Liver (tissue), 9 donors: ENCODE results near the gene ST6GALNAC2. TPM values are rescaled to one million over a fixed set of nuclear protein-coding genes. Genes with fewer than 3 reads are reported as not detected.

Experiments
- DNase-seq: peaks from one replicate; pipeline ENCODE4 v3.0.0-alpha.2; 2017; ENCODE audit warnings: low spot score
- H3K27ac ChIP-seq, 2 donors: one replicate each; pipeline ENCODE4 v1.7.0; 2013; ENCODE audit warnings: inconsistent platforms in 2 of 2, low read length in 2 of 2, control low read depth in 1 of 2, low read depth in 1 of 2, mild to moderate bottlenecking in 1 of 2
- H3K27me3 ChIP-seq, 4 donors: one replicate each; pipeline versions ENCODE4 v1.6.1 to v1.7.0; 2013; ENCODE audit warnings: low read length in 3 of 4, inconsistent platforms in 1 of 4, mild to moderate bottlenecking in 1 of 4, moderate library complexity in 1 of 4; ENCODE audit not compliant: control insufficient read depth in 4 of 4, insufficient read depth in 4 of 4
- H3K36me3 ChIP-seq, 4 donors: one replicate each; pipeline versions ENCODE4 v1.6.1 to v1.7.0; 2013; ENCODE audit warnings: low read length in 3 of 4, mild to moderate bottlenecking in 3 of 4, low read depth in 1 of 4, moderate library complexity in 1 of 4; ENCODE audit not compliant: control insufficient read depth in 4 of 4, insufficient read depth in 3 of 4
- H3K4me1 ChIP-seq, 4 donors: one replicate each; pipeline versions ENCODE4 v1.6.1 to v1.7.0; 2013; ENCODE audit warnings: low read length in 3 of 4, mild to moderate bottlenecking in 3 of 4, moderate library complexity in 1 of 4; ENCODE audit not compliant: control insufficient read depth in 4 of 4, insufficient read depth in 4 of 4
- H3K4me3 ChIP-seq, 3 donors: one replicate each; pipeline versions ENCODE4 v1.6.1 to v1.7.0; 2013; ENCODE audit warnings: low read length in 3 of 3, control low read depth in 1 of 3, low read depth in 1 of 3, mild to moderate bottlenecking in 1 of 3
- H3K9ac ChIP-seq, 2 donors: one replicate each; pipeline ENCODE4 v1.7.0; 2013; ENCODE audit warnings: low read length in 2 of 2, mild to moderate bottlenecking in 2 of 2, moderate library complexity in 2 of 2, control low read depth in 1 of 2, low read depth in 1 of 2
- H3K9me3 ChIP-seq, 4 donors: one replicate each; pipeline versions ENCODE4 v1.6.1 to v1.7.0; 2013; ENCODE audit warnings: low read length in 3 of 4; ENCODE audit not compliant: control insufficient read depth in 4 of 4
- EGR1 ChIP-seq, 2 donors: IDR thresholded peaks; 2 replicates each; pipeline ENCODE4 v1.6.1; 2016 to 2018; ENCODE audit warnings: antibody characterized with exemption in 2 of 2, low read depth in 2 of 2
- FOXA1 ChIP-seq: IDR thresholded peaks from 2 replicates; pipeline ENCODE4 v1.6.1; 2016; ENCODE audit warnings: antibody characterized with exemption
- FOXA2 ChIP-seq: IDR thresholded peaks from 2 replicates; pipeline ENCODE4 v1.6.1; 2016; ENCODE audit warnings: antibody characterized with exemption
- GABPA ChIP-seq, 2 donors: IDR thresholded peaks in 1 of 2; conservative IDR thresholded peaks in 1 of 2; 2 replicates each; pipeline ENCODE4 v1.6.1; 2016; ENCODE audit warnings: antibody characterized with exemption in 2 of 2, mild to moderate bottlenecking in 1 of 2, moderate library complexity in 1 of 2
- HNF4A ChIP-seq, 2 donors: conservative IDR thresholded peaks; 2 replicates each; pipeline ENCODE4 v1.6.1; 2016; ENCODE audit warnings: antibody characterized with exemption in 2 of 2, mild to moderate bottlenecking in 2 of 2
- HNF4G ChIP-seq: IDR thresholded peaks from 2 replicates; pipeline ENCODE4 v1.6.1; 2016; ENCODE audit warnings: antibody characterized with exemption
- JUND ChIP-seq, 2 donors: IDR thresholded peaks; 2 replicates each; pipeline ENCODE4 v1.6.1; 2016; ENCODE audit warnings: antibody characterized with exemption in 2 of 2
- NR2F2 ChIP-seq: IDR thresholded peaks from 2 replicates; pipeline ENCODE4 v1.6.1; 2016; ENCODE audit warnings: antibody characterized with exemption
- RAD21 ChIP-seq, 2 donors: IDR thresholded peaks; 2 replicates each; pipeline ENCODE4 v1.6.1; 2016; ENCODE audit warnings: antibody characterized with exemption in 2 of 2, mild to moderate bottlenecking in 2 of 2
- RXRA ChIP-seq, 2 donors: IDR thresholded peaks; 2 replicates each; pipeline ENCODE4 v1.6.1; 2017 to 2018; ENCODE audit warnings: antibody characterized with exemption in 2 of 2, mild to moderate bottlenecking in 1 of 2
- SP1 ChIP-seq: IDR thresholded peaks from 2 replicates; pipeline ENCODE4 v1.6.1; 2018; ENCODE audit warnings: antibody characterized with exemption, mild to moderate bottlenecking
- TAF1 ChIP-seq: conservative IDR thresholded peaks from 2 replicates; pipeline ENCODE4 v1.6.1; 2016; ENCODE audit warnings: antibody characterized with exemption, mild to moderate bottlenecking
- YY1 ChIP-seq: IDR thresholded peaks from 2 replicates; pipeline ENCODE4 v1.6.1; 2016; ENCODE audit warnings: antibody characterized with exemption, mild to moderate bottlenecking
- WGBS: extraction: QIAGEN DNeasy Blood & Tissue Kit; methylation state at CpG from one replicate; pipeline ENCODE4 v1.1.7; 2013; 5-methylcytosine and 5-hydroxymethylcytosine counted together
- polyA plus RNA-seq, 2 donors: library from polyadenylated mRNA; stranded (reverse) in 1 of 2; unstranded in 1 of 2; fragments of 200-250 nt in 1 of 2; fragments of >200 nt in 1 of 2; fragmentation: Nextera tagmentation in 1 of 2; extraction: Ambion mirVana in 1 of 2; gene quantifications; one replicate each; pipeline versions ENCODE4 v1.2.1 to v1.2.3, GENCODE V29; 2013 to 2015
- total RNA-seq, 2 donors: library from RNA; depleted of rRNA; stranded (reverse); fragments of >200 nt; gene quantifications; one replicate each; pipeline ENCODE4 v1.2.3, GENCODE V29; 2014
- TF ChIP-seq, protein P1 (sequence below): IDR thresholded peaks from 2 replicates; pipeline ENCODE4 v1.6.1; 2016; ENCODE audit warnings: antibody characterized with exemption, mild to moderate bottlenecking
- TF ChIP-seq, protein P2 (sequence below): IDR thresholded peaks from 2 replicates; pipeline ENCODE4 v1.6.1; 2016; ENCODE audit warnings: antibody characterized with exemption
- TF ChIP-seq, protein P3 (sequence below): IDR thresholded peaks from 2 replicates; pipeline ENCODE4 v1.6.1; 2016; ENCODE audit warnings: antibody characterized with exemption
- TF ChIP-seq, protein P4 (sequence below): fragments of 150-350 bp; IDR thresholded peaks from 2 replicates; pipeline ENCODE4 v1.5.1; 2017; ENCODE audit warnings: improper control_type of control experiment, low read depth, low read length; ENCODE audit not compliant: missing input control
- donor health status: healthy.
- donor health status: healthy.
- donor health status: healthy.
- donor health status: healthy.
- donor health status: healthy.

ST6GALNAC2 gene
- total and polyA plus RNA-seq, 4 donors, result 0.52 to 2.6 (median 1.1) TPM

DNA sequence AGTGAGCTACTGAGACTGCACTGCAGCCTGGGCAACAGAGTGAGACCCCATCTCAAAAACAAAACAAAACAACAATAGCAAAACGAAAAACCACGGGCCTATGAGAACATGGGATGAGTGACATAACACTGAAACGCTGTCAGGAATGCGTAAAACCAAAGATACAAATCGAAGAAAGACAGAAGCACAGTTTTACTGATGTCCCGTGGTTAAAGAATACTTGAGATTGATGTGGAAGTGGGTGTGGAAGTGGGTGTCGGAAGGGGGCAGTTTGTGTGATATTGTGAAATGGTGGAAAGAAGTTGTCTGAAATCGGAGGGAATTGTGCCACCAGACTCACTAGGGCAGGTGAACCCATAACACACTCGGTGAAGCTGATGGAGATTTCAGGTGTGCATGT is 9.5 kb downstream of the ST6GALNAC2 start:
- H3K9me3 ChIP-seq, result no peaks in the 10 kb centered on the region
- no peak overlapping the region for H3K9ac ChIP-seq
- DNase-seq, result no peak
- no peaks in the 10 kb centered on the region for H3K4me1 ChIP-seq
- no peak overlapping the region for H3K4me3 ChIP-seq
- TF ChIP-seq YY1 (no peak), HNF4A (conservative IDR thresholded peaks at IDR 0.05) (no peak), EGR1 (IDR thresholded peaks at IDR 0.05; ENCODE audit: low read depth in 2 of 2) (no peak), NR2F2 (no peak), RXRA (IDR thresholded peaks at IDR 0.05) (no peak), SP1 (no peak), FOXA1 (no peak), JUND (IDR thresholded peaks at IDR 0.05) (no peak)
- TF ChIP-seq, protein P1, sequence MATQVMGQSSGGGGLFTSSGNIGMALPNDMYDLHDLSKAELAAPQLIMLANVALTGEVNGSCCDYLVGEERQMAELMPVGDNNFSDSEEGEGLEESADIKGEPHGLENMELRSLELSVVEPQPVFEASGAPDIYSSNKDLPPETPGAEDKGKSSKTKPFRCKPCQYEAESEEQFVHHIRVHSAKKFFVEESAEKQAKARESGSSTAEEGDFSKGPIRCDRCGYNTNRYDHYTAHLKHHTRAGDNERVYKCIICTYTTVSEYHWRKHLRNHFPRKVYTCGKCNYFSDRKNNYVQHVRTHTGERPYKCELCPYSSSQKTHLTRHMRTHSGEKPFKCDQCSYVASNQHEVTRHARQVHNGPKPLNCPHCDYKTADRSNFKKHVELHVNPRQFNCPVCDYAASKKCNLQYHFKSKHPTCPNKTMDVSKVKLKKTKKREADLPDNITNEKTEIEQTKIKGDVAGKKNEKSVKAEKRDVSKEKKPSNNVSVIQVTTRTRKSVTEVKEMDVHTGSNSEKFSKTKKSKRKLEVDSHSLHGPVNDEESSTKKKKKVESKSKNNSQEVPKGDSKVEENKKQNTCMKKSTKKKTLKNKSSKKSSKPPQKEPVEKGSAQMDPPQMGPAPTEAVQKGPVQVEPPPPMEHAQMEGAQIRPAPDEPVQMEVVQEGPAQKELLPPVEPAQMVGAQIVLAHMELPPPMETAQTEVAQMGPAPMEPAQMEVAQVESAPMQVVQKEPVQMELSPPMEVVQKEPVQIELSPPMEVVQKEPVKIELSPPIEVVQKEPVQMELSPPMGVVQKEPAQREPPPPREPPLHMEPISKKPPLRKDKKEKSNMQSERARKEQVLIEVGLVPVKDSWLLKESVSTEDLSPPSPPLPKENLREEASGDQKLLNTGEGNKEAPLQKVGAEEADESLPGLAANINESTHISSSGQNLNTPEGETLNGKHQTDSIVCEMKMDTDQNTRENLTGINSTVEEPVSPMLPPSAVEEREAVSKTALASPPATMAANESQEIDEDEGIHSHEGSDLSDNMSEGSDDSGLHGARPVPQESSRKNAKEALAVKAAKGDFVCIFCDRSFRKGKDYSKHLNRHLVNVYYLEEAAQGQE, result no peak
- 90% methylated on average over 9 of the region's 9 CpGs for WGBS
- no peaks in the 10 kb centered on the region for H3K36me3 ChIP-seq
- H3K27me3 ChIP-seq, result no peaks in the 10 kb centered on the region
- no peak overlapping the region for H3K27ac ChIP-seq

DNA sequence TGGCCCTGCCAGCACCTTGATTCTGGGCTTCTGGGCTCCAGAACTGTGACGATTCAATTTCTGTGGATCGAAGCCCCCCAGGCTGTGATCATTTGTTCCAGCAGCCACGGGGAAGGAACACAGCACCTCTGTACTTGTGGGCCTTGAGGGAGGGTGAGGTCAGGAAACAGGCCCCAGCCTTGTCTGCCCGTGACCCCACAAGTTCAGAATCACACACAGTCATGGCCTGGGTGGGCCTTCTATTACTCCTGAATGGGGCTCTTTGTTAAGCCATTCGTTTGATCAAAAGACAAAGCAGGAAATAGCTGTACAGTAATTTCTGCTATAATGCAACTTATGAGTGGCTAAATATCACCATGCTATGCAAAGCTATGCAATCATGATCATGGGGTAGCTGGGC is 10.1 kb downstream of the ST6GALNAC2 start:
- Histone ChIP-seq H3K9me3 (no peaks in the 10 kb centered on the region), H3K4me1 (no peaks in the 10 kb centered on the region), H3K4me3 (no peak overlapping the region), H3K9ac (no peak overlapping the region), H3K36me3 (no peaks in the 10 kb centered on the region), H3K27ac (no peak overlapping the region), H3K27me3 (no peaks in the 10 kb centered on the region)
- WGBS, result 86% methylated on average over 5 of the region's 5 CpGs
- TF ChIP-seq TAF1, result no peak
- TF ChIP-seq EGR1 (IDR thresholded peaks at IDR 0.05; ENCODE audit: low read depth in 2 of 2), result no peak
- no peak for TF ChIP-seq RXRA (IDR thresholded peaks at IDR 0.05)
- TF ChIP-seq FOXA1, result no peak
- no peak for TF ChIP-seq GABPA (IDR thresholded peaks at IDR 0.05 in 1 of 2, conservative IDR thresholded peaks at IDR 0.05 in 1 of 2)
- no peak for TF ChIP-seq YY1
- no peak for TF ChIP-seq JUND (IDR thresholded peaks at IDR 0.05)
- TF ChIP-seq, protein P2, sequence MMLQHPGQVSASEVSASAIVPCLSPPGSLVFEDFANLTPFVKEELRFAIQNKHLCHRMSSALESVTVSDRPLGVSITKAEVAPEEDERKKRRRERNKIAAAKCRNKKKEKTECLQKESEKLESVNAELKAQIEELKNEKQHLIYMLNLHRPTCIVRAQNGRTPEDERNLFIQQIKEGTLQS, result no peak
- TF ChIP-seq FOXA2, result no peak
- no peak for TF ChIP-seq NR2F2
- TF ChIP-seq RAD21 (IDR thresholded peaks at IDR 0.05), result no peak
- DNase-seq, result no peak

DNA sequence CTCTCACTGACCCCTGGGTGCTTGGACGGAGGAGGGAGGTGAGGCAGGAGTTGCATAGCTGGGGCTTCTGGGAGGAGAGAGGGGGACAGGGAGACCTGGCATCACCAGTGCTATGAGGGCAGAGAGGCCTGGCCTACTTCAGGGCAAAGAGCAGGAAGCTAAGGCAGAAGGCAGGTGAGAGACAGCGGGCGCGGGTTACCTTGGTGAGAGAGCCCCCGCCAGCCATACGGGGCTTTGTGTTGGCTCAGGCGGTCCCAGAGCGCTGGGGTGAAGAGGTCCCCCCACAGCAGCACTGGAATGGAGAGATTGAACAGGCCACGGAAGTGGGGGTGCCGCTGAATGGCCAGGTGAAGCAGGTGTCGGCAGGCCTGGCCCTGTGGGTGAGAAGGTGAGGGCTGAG is 11.5 kb downstream of the ST6GALNAC2 start:
- H3K27me3 ChIP-seq, result no peaks in the 10 kb centered on the region
- H3K4me3 ChIP-seq, result no peak overlapping the region
- DNase-seq, result no peak
- no peaks in the 10 kb centered on the region for H3K4me1 ChIP-seq
- H3K27ac ChIP-seq, result no peak overlapping the region
- 95% methylated on average over 11 of the region's 11 CpGs for WGBS
- no peaks in the 10 kb centered on the region for H3K9me3 ChIP-seq
- no peaks in the 10 kb centered on the region for H3K36me3 ChIP-seq
- H3K9ac ChIP-seq, result no peak overlapping the region
- TF ChIP-seq FOXA2, result no peak
- TF ChIP-seq SP1, result no peak
- TF ChIP-seq, protein P3, sequence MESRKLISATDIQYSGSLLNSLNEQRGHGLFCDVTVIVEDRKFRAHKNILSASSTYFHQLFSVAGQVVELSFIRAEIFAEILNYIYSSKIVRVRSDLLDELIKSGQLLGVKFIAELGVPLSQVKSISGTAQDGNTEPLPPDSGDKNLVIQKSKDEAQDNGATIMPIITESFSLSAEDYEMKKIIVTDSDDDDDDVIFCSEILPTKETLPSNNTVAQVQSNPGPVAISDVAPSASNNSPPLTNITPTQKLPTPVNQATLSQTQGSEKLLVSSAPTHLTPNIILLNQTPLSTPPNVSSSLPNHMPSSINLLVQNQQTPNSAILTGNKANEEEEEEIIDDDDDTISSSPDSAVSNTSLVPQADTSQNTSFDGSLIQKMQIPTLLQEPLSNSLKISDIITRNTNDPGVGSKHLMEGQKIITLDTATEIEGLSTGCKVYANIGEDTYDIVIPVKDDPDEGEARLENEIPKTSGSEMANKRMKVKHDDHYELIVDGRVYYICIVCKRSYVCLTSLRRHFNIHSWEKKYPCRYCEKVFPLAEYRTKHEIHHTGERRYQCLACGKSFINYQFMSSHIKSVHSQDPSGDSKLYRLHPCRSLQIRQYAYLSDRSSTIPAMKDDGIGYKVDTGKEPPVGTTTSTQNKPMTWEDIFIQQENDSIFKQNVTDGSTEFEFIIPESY, result no peak
- TF ChIP-seq, protein P4, sequence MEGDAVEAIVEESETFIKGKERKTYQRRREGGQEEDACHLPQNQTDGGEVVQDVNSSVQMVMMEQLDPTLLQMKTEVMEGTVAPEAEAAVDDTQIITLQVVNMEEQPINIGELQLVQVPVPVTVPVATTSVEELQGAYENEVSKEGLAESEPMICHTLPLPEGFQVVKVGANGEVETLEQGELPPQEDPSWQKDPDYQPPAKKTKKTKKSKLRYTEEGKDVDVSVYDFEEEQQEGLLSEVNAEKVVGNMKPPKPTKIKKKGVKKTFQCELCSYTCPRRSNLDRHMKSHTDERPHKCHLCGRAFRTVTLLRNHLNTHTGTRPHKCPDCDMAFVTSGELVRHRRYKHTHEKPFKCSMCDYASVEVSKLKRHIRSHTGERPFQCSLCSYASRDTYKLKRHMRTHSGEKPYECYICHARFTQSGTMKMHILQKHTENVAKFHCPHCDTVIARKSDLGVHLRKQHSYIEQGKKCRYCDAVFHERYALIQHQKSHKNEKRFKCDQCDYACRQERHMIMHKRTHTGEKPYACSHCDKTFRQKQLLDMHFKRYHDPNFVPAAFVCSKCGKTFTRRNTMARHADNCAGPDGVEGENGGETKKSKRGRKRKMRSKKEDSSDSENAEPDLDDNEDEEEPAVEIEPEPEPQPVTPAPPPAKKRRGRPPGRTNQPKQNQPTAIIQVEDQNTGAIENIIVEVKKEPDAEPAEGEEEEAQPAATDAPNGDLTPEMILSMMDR, result no peak
- TF ChIP-seq RXRA (IDR thresholded peaks at IDR 0.05), result no peak
- TF ChIP-seq, protein P2, result no peak
- TF ChIP-seq YY1, result no peak
- no peak for TF ChIP-seq HNF4G
- no peak for TF ChIP-seq JUND (IDR thresholded peaks at IDR 0.05)
- TF ChIP-seq, protein P1, result no peak
